GM21360 (cell line): ENCODE results near the gene ZXDA.
"Not testable (repeated sequence)": the region's sequence is repeated elsewhere in the genome, so short reads cannot be mapped to it uniquely, and the experiment has no call there.

Source experiments
- ATAC-seq: cut with Tn5 transposase; IDR thresholded peaks from one replicate; pipeline ENCODE4 v1.9.1; 2021; ENCODE audit warnings: mild to moderate bottlenecking, moderate library complexity; ENCODE audit not compliant: unreplicated experiment

ZXDA gene, protein sequence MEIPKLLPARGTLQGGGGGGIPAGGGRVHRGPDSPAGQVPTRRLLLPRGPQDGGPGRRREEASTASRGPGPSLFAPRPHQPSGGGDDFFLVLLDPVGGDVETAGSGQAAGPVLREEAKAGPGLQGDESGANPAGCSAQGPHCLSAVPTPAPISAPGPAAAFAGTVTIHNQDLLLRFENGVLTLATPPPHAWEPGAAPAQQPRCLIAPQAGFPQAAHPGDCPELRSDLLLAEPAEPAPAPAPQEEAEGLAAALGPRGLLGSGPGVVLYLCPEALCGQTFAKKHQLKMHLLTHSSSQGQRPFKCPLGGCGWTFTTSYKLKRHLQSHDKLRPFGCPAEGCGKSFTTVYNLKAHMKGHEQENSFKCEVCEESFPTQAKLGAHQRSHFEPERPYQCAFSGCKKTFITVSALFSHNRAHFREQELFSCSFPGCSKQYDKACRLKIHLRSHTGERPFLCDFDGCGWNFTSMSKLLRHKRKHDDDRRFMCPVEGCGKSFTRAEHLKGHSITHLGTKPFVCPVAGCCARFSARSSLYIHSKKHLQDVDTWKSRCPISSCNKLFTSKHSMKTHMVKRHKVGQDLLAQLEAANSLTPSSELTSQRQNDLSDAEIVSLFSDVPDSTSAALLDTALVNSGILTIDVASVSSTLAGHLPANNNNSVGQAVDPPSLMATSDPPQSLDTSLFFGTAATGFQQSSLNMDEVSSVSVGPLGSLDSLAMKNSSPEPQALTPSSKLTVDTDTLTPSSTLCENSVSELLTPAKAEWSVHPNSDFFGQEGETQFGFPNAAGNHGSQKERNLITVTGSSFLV

DNA sequence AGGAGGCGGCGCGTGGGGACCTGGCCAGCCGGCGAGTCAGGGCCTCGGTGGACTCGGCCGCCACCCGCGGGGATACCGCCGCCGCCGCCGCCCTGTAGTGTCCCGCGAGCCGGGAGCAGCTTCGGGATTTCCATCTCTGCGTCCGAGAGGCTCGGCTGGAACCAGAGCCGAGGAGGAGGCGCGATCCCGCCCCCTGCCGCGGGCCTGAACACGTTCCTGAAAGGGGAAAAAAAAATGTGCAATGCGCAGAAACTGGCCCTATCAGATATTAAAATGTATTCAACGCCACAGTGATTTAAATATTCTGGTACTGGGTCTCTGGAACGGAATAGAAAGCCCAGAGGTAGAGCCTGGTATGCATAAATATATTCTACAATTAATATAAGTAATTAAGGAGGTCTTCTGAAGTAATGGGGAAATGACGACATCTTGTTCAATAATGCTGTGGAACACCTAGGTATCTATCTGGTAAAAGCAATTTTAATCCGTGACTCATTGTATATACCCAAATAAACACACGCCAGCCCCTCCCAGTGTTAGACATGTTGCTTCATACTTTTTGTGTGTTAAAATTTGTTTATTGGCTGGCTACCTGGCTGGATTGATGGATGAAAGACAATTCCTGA, at the start of gene ZXDA:
Gene ZXDA (minus strand): TSS at position 172 of the 626 bp plus-strand sequence. CDS start 38 bp downstream, at position 134.
- peak; percentile 43 for ATAC-seq

GRCh38 chrX:57952320-57952678, 42.0 kb upstream of the ZXDA start:
- ATAC-seq: no peak

DNA sequence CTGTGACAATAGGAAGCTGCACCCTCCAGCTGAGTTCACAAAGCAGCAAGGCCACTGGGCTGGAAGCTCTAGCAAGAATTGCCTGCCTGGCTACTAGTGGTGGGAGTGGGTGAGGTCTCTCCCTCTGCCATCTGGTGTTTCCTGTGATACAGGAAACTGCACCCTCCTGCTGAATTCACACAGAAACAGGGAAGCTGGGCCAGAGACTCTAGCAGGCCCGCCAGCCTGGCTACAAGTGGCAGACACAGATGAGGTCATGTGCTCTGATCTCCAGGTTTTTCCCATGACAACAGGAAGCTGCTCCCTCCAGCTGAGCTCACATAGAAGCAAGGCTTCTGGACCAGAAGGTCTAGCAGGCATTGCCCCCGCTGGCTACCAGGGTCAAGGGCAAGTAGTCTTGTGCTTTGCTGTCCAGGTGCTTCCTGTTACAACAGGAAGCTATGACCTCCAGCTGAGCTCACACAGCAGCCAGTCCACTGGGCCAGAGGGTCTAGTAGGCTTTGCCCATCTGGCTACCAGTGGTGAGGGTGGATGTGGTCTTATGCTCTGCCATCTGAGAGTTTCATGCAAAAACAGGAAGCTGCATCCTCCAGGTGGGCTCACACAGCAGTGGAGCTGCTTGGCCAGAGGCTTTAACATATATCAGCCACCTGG, 41.5 kb upstream of the ZXDA start:
- ATAC-seq: no peak

DNA sequence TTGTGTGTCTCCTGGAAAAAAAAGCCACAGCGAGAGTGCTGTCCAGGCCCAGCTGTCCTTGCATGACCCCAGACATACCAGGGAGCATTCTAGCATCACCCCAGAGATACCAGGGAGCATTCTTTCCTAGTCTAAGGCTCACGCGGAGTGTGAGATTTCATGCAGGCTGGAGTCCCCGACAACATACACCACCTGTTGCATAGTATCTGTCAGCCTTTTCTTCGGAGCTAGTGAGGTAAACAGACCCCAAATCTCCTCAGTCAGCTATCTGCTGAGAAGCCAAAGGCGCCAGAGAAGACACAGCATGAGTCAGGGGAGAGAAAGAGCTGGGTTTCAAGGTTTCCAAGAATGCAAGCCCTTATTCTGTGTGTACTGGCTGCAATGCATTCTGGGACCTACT, 23.1 kb upstream of the ZXDA start:
- no peak for ATAC-seq

DNA sequence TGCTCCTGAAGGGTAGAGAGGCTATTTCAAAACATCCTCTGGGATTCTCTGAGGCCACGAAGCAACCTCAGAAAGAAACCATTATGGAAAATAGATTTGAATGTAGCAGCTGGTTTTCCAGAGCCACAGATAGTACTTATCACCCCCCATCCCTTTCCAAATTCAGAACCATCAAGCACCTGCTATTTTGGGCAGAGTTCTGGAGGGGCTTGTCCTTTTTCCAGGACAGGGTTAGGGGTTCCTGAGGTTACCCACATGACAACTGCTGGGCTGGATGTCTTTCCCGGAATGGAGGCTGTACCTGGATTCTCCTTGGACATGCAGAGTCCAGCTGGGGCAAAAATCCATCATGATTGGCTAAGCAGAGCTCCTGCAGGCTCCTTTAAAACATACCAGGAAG, 22.0 kb upstream of the ZXDA start:
- no peak for ATAC-seq

GRCh38 chrX:57930051-57930450, 19.8 kb upstream of the ZXDA start:
- ATAC-seq: no peak

DNA sequence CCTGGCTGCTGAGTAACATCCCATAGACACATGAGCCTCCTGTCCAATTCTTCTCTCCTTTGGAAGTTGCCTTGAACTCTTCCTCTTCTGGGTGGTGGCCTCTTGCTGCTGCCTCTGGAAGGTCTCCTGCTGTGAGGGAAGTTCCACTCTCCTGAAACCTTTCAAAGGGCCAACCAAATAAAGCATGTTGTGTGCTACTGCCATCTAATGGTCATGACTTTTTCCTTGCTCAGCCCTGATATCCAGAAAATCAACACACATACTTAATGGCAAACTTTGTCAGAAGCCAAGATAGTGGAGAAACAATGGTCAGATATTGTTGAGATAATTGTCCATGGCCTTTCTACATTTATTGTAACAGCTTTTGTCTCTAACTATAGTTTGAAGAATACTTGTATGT, 19.1 kb upstream of the ZXDA start:
- no peak for ATAC-seq

GRCh38 chrX:57925806-57926205, 15.5 kb upstream of the ZXDA start:
- ATAC-seq: no peak

DNA sequence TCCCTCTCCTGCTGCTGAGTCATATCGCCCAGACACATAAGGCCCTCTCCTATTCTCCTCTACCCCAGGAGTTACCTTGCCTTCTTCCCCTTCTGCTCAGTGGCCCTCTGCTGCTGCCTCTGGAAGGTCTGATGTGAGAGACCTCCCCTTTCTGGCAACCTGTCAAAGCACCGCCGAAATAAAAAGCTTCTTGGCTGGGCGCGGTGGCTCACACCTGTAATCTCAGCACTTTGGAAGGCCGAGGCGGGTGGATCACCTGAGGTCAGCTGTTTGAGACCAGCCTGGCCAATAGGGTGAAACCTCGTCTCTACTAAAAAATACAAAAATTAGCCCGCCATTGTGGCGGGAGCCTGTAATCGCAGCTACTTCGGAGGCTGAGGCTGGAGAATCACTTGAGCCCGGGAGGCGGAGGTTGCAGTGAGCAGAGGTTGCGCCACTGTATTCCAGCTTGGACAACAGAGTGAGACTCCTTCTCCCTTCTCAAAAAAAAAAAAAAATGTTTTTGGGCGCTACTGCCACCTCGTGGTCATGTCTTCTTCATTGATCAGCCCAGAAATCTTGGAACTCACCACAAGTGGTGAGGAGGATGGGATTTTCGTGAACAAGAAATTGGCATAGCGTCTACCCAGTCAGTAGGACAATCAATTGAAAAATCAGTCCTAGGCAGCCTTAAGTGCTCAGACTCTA, 8.6 kb upstream of the ZXDA start:
- no peak for ATAC-seq

DNA sequence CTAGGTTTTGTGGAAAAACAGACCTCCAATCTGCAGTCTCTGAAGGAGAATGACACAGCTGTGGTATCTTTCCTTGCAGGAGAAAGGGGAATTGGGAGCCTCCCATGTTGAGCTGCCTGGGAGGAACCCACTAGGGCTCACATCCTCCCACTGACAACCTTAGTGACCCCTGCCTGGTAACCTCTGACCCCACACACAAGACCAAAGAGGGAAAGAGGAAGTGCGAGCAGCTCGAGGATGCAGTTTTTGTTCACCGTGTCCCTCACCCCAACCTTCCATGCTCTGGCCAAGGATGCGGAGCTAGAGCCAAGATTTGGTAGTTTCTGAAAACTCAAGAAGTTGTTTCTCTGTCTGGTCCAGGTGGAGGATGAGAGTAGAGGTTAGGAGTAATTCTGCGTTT, 5.4 kb upstream of the ZXDA start:
- no peak for ATAC-seq

- ATAC-seq: peak; percentile 67
Measured at GRCh38 chrX:57909595-57910286, 517 bp downstream of the ZXDA start.

DNA sequence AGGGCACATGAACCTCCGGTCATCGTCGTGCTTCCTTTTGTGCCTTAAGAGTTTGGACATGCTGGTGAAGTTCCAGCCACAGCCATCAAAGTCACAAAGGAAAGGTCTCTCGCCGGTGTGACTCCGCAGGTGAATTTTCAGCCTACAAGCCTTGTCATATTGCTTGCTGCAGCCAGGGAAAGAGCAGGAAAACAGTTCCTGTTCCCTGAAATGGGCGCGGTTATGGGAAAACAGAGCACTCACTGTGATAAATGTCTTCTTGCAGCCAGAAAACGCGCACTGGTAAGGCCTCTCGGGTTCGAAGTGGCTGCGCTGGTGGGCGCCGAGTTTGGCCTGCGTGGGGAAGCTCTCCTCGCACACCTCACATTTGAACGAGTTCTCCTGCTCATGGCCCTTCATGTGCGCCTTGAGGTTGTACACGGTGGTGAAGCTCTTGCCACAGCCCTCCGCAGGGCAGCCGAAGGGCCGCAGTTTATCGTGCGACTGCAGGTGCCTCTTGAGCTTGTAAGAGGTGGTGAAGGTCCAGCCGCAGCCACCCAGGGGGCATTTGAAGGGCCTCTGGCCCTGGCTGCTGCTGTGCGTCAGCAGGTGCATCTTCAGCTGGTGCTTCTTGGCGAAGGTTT, 1.2 kb downstream of the ZXDA start:
- not testable (repeated sequence) for ATAC-seq

- no peak for ATAC-seq
Measured at GRCh38 chrX:57906790-57907189, 3.5 kb downstream of the ZXDA start.

GRCh38 chrX:57905141-57905540, 5.1 kb downstream of the ZXDA start:
- no peak for ATAC-seq

DNA sequence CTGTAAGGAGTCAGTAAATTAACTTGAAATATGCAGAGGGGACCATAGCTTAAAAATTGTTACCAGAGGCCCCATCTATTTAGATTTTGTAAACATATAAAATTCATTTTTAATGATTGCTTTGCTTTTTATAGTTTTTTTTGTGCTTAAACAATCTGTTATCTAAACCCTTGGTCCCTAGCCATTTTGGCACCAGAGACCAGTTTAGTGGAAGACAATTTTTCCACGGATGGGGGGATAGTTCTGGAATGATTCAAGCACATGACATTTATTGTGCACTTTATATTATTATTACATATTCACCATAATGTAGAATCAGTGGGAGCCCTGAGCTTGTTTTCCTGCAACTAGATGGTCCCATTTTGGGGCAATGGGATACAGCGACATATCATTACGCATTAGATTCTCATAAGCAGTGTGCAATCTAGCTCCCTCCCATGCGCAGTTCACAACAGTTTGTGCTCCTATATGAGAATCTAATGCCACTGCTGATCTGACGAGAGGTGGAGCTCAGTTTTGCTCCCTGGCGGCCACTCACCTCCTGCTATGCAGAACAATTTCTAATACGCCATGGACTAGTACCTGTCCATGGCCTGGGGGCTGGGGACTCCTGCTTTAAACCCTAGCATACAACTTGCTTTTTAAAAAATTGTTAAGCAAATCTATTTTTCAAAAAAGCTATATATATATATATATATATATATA, 5.9 kb downstream of the ZXDA start:
- no peak for ATAC-seq

DNA sequence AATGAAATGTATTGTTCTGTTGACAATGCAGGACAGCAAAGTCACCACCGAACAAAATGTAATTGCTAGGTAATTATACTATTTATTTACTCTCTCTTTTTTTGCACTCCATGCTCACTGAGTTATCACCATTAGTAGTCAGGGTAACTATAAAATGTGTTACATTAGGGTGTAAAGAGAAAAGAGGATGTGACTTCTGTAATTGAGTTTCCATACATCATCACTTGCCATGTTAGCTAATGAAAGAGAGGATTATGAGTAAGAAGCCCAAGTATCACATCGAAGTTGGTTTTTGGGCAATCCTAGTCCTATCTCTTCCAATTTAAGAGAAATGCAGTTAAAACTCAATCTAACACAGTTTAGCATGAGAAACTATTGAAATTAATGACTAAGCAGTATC, 7.6 kb downstream of the ZXDA start:
- no peak for ATAC-seq

GRCh38 chrX:57901466-57901865, 8.8 kb downstream of the ZXDA start:
- no peak for ATAC-seq

DNA sequence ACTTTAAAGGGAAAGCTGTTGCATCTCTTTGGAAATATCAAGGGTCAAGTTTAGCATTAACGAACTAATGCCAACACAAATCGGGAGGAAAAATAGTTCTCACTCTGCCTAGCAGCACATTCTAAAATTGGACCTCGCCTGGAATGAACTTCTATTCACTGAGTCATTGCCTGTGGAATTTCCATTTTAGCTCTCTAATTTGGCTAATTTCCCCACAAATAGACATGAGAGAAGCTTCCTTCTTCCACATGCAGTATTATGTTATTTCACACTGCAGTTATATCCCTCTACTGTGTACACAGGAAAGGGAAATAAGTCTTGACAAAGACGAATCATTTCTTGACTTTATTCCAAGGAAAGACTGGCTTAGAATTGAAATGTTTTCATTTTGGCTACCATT, 9.3 kb downstream of the ZXDA start:
- ATAC-seq: no peak

- ATAC-seq: no peak
Measured at GRCh38 chrX:57899906-57900305, 10.4 kb downstream of the ZXDA start.
